Measurements from ENCODE around the gene IRF6.
"Not testable (repeated sequence)": the region's sequence is repeated elsewhere in the genome, so short reads cannot be mapped to it uniquely, and the experiment has no call there.

The IRF6 gene

DNA sequence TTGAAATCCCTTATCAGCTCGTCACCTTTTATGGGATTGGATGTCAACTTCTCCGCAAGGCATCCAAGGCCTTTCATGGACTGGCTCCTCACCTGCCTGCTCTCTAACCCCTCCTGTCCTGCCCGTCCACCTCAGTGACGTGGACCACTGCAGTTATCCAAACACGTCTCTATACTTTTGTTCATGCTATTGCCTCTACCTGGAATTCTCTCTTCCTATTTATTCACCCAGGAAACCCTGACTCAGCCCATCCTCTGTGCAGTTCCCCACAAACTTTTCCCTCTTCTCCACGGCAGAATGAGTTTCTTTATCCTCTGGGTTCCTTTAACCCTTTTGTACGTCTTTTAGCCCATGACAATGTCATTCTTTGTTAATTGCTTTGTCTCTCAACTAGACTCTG is 16.8 kb upstream of the IRF6 start:
- DNase-seq = no peak

DNA sequence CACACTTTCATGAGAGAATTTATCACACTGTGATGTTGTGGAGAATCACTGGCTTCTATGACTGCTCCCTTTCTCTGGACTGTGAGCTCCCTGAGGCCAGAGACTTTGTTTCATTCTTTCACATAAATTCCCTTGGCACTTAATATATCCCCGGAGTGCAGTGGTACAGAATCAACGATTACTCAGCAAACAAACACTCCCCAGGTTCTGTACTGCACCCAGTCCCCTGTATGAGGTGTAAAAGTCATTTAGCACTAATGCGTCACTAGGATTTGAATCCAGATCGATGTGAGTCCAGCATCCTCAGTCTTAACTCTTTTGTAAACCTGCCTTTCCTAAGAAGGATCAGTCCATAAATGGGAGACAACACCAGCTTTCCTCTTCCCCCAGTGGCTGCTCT is 15.0 kb upstream of the IRF6 start:
- no peak for DNase-seq

- no peak for DNase-seq
Measured at GRCh38 chr1:209819058-209819457, 13.1 kb upstream of the IRF6 start.

GRCh38 chr1:209817691-209818090 is 11.7 kb upstream of the IRF6 start:
- no peak for DNase-seq

- DNase-seq = no peak
Measured at GRCh38 chr1:209816923-209817322, 11.0 kb upstream of the IRF6 start.

DNA sequence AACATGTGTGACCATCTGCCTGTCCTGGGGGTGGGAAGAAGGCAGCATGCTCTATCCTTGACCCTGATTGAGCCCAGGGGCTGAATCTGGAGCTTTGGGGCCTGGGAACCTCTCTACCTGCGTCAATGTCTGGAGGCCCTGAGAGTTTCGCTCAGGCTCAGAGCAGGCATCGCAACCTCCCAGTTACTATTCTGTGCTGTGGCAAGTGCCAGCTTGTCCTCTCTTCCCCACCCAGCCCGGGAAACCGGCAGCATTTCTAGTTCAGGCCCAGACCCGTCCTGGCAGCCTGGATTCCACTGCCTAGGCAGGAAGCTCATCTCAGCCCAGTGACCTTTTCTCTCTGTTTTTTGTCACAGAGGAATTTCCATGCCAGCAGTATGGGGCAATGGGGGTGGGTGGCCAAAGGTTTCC is 10.0 kb upstream of the IRF6 start:
- DNase-seq = no peak

DNA sequence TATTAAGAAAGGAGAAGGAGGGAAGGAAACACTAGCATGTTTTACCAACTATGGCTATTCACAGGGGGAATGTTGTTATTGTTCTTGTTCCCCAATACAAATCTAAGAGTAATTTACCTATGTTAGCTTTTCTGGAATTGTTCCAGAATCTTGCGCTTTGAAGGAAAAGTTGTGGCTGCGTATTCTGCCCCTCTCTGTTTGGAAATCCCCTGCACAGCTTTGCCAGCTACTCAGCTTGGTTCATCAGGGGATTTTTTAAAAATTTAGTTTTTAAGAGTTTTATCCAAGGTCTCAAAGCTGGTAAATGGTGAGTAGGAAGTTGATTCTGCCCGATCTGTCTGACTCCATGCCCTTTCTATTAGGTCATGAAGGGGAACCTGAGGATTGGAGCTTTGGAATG is 9.5 kb upstream of the IRF6 start:
- no peak for DNase-seq

GRCh38 chr1:209813902-209814301 is 8.0 kb upstream of the IRF6 start:
- no peak for DNase-seq

DNA sequence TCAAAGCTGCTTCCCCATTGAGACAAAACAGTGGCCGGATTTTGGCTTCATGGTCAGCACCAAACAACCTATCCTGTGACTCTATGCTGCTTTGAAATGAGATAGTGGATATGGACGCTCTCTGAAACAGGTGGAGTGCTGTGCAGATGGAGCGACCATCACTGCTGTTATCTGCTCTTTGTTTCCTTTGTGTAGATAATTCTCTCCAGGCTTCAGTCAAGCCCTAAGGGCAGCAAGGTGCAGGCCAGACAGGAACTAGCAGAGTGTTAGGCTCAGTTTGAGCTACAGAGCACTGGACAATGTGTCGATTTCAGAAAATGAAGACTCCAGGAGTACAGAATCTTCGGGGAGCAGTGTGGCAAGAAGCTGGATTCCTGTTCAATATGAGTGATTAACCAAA is 4.8 kb upstream of the IRF6 start:
- no peak for DNase-seq

- DNase-seq = no peak
Measured at GRCh38 chr1:209809611-209810010, 3.7 kb upstream of the IRF6 start.

- no peak for DNase-seq
Measured at GRCh38 chr1:209808059-209808581, 2.2 kb upstream of the IRF6 start.

- no peak for DNase-seq
Measured at GRCh38 chr1:209807509-209807908, 1.6 kb upstream of the IRF6 start.

- DNase-seq = no peak
Measured at GRCh38 chr1:209805341-209805781, 581 bp downstream of the IRF6 start.

GRCh38 chr1:209803568-209803967 is 2.4 kb downstream of the IRF6 start:
- DNase-seq = no peak

DNA sequence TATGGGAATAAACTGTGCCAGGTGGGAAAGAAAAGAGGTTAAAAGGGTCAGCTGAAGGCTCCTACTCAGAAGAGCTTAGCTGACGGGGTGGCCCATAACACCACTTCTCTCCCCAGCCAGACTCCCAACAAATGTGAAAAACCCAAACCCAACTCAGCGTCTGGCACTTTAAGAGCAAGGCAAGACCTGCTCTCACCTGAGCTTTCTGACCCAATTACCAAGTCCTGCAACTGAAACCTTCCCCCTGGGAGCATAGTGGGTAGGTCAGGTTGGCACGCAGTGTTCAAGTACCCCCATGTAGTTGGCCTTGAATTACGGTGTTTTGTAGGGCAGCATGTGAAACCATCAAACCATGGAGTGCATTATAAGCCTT is 3.2 kb downstream of the IRF6 start:
- no peak for DNase-seq

- DNase-seq = no peak
Measured at GRCh38 chr1:209802117-209802779, 3.7 kb downstream of the IRF6 start.

GRCh38 chr1:209800984-209801834 is 4.7 kb downstream of the IRF6 start:
- DNase-seq = no peak

- DNase-seq = no peak
Measured at GRCh38 chr1:209797978-209798639, 7.8 kb downstream of the IRF6 start.

- DNase-seq = not testable (repeated sequence)
Measured at GRCh38 chr1:209793711-209794110, 12.2 kb downstream of the IRF6 start.

- no peak for DNase-seq
Measured at GRCh38 chr1:209791920-209792319, 14.0 kb downstream of the IRF6 start.

DNA sequence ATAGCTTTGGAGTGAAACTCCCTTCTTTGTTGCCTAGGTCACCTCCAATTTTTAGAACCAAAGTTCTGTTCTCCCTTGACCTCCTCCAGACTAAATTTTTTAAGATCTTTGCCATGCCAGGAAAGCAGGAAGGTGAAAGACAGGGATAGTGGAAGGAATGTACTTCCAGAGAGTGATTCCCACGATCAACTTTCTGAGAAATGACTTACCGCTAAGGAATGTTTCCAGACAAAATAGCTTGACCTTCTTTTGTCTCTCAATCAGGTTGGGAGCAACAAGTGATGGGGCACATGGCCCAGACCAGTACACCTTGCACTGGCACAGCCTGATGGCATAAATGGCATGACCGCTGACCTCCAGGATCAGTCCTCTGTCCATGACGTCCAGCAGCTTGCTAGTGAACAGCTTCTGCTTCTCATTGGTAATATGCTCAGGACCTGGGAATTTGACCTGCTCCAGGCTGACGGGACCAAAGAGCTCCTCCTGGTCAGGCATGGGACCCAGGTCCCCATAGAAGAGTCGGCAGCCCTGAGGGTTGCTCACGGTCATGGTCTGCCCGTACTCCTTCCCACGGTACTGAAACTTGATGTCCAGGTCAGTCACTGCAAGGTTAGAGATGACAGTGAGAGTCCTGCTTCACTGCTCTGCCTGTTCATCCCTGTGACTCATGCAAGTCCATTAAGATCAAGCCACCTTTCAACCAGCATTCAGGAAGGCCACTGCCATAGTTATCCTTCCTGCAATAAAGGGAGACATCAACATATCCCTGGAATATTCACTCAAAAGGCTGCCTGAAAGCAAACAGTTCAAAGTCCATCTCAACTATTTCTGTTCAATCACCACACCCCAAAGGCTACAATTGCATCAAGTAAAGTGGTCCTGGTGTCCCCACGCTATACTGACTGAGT is 15.4 kb downstream of the IRF6 start:
- DNase-seq = no peak

DNA sequence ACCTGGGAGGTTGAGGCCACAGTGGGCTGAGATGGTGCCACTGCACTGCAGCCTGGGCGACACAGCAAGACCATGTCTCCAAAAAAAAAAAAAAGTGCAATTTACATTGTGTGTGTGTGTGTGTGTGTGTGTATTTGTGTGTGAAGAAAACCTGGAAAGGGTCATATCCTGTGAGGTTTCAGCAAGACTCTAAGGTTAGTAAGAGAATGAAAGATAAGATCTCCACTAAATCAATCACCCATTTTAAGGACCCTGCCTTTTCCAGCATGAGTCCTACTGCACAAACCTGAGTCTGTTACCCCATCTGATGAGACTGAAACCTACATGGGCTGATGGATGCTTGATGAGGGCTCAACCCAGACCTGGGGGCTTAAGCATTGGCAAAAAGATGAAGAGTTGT is 16.7 kb downstream of the IRF6 start:
- DNase-seq = no peak

DNA sequence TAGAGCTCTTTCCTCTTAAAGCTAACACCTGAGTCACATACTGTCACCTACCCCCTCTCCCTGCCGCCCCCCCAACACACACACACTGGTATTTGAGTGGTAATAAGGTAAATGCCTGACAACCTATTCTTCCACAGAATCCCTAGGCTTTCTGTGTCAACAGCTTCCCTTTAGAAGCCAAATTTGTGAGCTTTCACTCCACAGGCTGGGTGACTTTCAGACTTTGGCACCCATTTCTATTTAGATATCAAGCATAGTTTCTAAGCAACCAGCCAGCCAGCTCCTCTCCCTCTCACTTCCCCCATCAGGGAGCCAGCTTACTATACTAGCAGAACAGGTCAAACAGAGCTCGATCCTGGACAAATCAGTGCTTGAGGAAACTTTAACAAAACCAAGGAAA is 18.4 kb downstream of the IRF6 start:
- DNase-seq = no peak

All from activated CD4-positive, CD25-positive, alpha-beta regulatory T cell treated with anti-CD3 and anti-CD28 coated beads, Interleukin-2, amount 50 U/mL, for 72 hours (primary cell).